Liver (tissue), 3 donors: ENCODE data around the gene RPAP2.

Experiments used
- CTCF ChIP-seq: fragments of 150-350 bp; IDR thresholded peaks from 2 replicates; pipeline ENCODE4 v1.5.1; 2017; ENCODE audit warnings: improper control_type of control experiment, low read depth, low read length; ENCODE audit not compliant: missing input control
- EGR1 ChIP-seq, 2 donors: IDR thresholded peaks; 2 replicates each; pipeline ENCODE4 v1.6.1; 2016 to 2018; ENCODE audit warnings: antibody characterized with exemption in 2 of 2, low read depth in 2 of 2
- JUND ChIP-seq, 2 donors: IDR thresholded peaks; 2 replicates each; pipeline ENCODE4 v1.6.1; 2016; ENCODE audit warnings: antibody characterized with exemption in 2 of 2
- RAD21 ChIP-seq, 2 donors: IDR thresholded peaks; 2 replicates each; pipeline ENCODE4 v1.6.1; 2016; ENCODE audit warnings: antibody characterized with exemption in 2 of 2, mild to moderate bottlenecking in 2 of 2
- TAF1 ChIP-seq: conservative IDR thresholded peaks from 2 replicates; pipeline ENCODE4 v1.6.1; 2016; ENCODE audit warnings: antibody characterized with exemption, mild to moderate bottlenecking
- TF ChIP-seq, protein P1 (sequence below): IDR thresholded peaks from 2 replicates; pipeline ENCODE4 v1.6.1; 2016; ENCODE audit warnings: antibody characterized with exemption
- donor health status: healthy.
- donor health status: healthy.

- TF ChIP-seq CTCF, result no peak
- no peak for TF ChIP-seq JUND (IDR thresholded peaks at IDR 0.05)
- TF ChIP-seq RAD21 (IDR thresholded peaks at IDR 0.05), result no peak
- no peak for TF ChIP-seq TAF1
- TF ChIP-seq, protein P1, sequence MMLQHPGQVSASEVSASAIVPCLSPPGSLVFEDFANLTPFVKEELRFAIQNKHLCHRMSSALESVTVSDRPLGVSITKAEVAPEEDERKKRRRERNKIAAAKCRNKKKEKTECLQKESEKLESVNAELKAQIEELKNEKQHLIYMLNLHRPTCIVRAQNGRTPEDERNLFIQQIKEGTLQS, result no peak
- no peak for TF ChIP-seq EGR1 (IDR thresholded peaks at IDR 0.05; ENCODE audit: low read depth in 2 of 2)
These were observed 666 bp upstream of the RPAP2 start for GRCh38 chr1:92298213-92298572.
